H9 (cell line): ENCODE measurements around the gene TXNL4A. TPM values are rescaled to one million over a fixed set of nuclear protein-coding genes. Genes with fewer than 3 reads are reported as not detected.

Experiments used
- DNase-seq: peaks from one replicate; pipeline ENCODE4 v3.0.0-alpha.2; 2017
- H2AFZ ChIP-seq: one replicate; pipeline ENCODE4 v1.6.1; 2013; ENCODE audit warnings: mild to moderate bottlenecking, low read length, control low read depth, moderate library complexity
- H2AK5ac ChIP-seq: 2 replicates; pipeline ENCODE4 v1.6.1; 2013; ENCODE audit warnings: low read length, control low read depth, mixed read lengths; ENCODE audit not compliant: insufficient read length
- H2BK120ac ChIP-seq: one replicate; pipeline ENCODE4 v1.6.1; 2013; ENCODE audit warnings: low read depth, mild to moderate bottlenecking, low read length, control low read depth, inconsistent platforms; ENCODE audit not compliant: poor library complexity, severe bottlenecking
- H2BK12ac ChIP-seq: 2 replicates; pipeline ENCODE4 v1.6.1; 2013; ENCODE audit warnings: low read length, control low read depth, mixed read lengths, low read depth; ENCODE audit not compliant: insufficient read length
- H2BK15ac ChIP-seq: 2 replicates; pipeline ENCODE4 v1.6.1; 2013; ENCODE audit warnings: low read depth, low read length, control low read depth
- H2BK20ac ChIP-seq: one replicate; pipeline ENCODE4 v1.6.1; 2013; ENCODE audit warnings: low read depth, mild to moderate bottlenecking, low read length, control low read depth, inconsistent platforms; ENCODE audit not compliant: poor library complexity, severe bottlenecking
- H2BK5ac ChIP-seq: 2 replicates; pipeline ENCODE4 v1.6.1; 2013; ENCODE audit warnings: low read length, control low read depth, mixed read lengths; ENCODE audit not compliant: insufficient read length
- H3K14ac ChIP-seq: 2 replicates; pipeline ENCODE4 v1.6.1; 2013; ENCODE audit warnings: low read length, control low read depth; ENCODE audit not compliant: insufficient read depth
- H3K18ac ChIP-seq: 2 replicates; pipeline ENCODE4 v1.6.1; 2013; ENCODE audit warnings: low read depth, mild to moderate bottlenecking, mixed read lengths, low read length, control low read depth; ENCODE audit not compliant: insufficient read length
- H3K23ac ChIP-seq: 2 replicates; pipeline ENCODE4 v1.6.1; 2013; ENCODE audit warnings: low read length, control low read depth, mixed read lengths, low read depth; ENCODE audit not compliant: insufficient read length
- H3K23me2 ChIP-seq: 2 replicates; pipeline ENCODE4 v1.6.1; 2013; ENCODE audit warnings: low read depth, mild to moderate bottlenecking, mixed read lengths, low read length, control low read depth; ENCODE audit not compliant: insufficient read length, poor library complexity, severe bottlenecking
- H3K27ac ChIP-seq: 2 replicates; pipeline ENCODE4 v1.5.1; 2013; ENCODE audit warnings: low read length, control low read depth, mixed read lengths, low read depth; ENCODE audit not compliant: insufficient read length
- H3K27me3 ChIP-seq: 2 replicates; pipeline ENCODE4 v1.6.1; 2013; ENCODE audit warnings: low read length, control low read depth, inconsistent platforms; ENCODE audit not compliant: insufficient read depth
- H3K4ac ChIP-seq: 2 replicates; pipeline ENCODE4 v1.6.1; 2013; ENCODE audit warnings: low read depth, mild to moderate bottlenecking, control low read depth, inconsistent platforms, low read length, moderate library complexity
- H3K4me1 ChIP-seq: 2 replicates; pipeline ENCODE4 v1.6.1; 2013; ENCODE audit warnings: low read length, control low read depth, inconsistent platforms; ENCODE audit not compliant: insufficient read depth
- H3K4me2 ChIP-seq: 2 replicates; pipeline ENCODE4 v1.6.1; 2013; ENCODE audit warnings: low read length, control low read depth, mixed read lengths; ENCODE audit not compliant: insufficient read length, insufficient read depth
- H3K56ac ChIP-seq: 2 replicates; pipeline ENCODE4 v1.6.1; 2013; ENCODE audit warnings: low read depth, mild to moderate bottlenecking, mixed read lengths, low read length, control low read depth; ENCODE audit not compliant: insufficient read length
- H3K79me1 ChIP-seq: 2 replicates; pipeline ENCODE4 v1.6.1; 2013; ENCODE audit warnings: low read depth, mild to moderate bottlenecking, moderate library complexity, low read length, control low read depth, inconsistent platforms; ENCODE audit not compliant: insufficient read depth, poor library complexity, severe bottlenecking
- H3K79me2 ChIP-seq: 2 replicates; pipeline ENCODE4 v1.6.1; 2013; ENCODE audit warnings: low read length, control low read depth, inconsistent platforms; ENCODE audit not compliant: insufficient read depth
- H3K9ac ChIP-seq: 2 replicates; pipeline ENCODE4 v1.6.1; 2013; ENCODE audit warnings: low read length, control low read depth, mixed read lengths; ENCODE audit not compliant: insufficient read length; ENCODE audit errors: extremely low read depth
- H3K9me3 ChIP-seq: one replicate; pipeline ENCODE4 v1.6.1; 2013; ENCODE audit warnings: low read depth, low read length, inconsistent platforms; ENCODE audit not compliant: control insufficient read depth
- H3T11ph ChIP-seq: one replicate; pipeline ENCODE4 v1.6.1; 2013; ENCODE audit warnings: mild to moderate bottlenecking, low read length, control low read depth, inconsistent platforms
- H4K20me1 ChIP-seq: one replicate; pipeline ENCODE4 v1.6.1; 2013; ENCODE audit not compliant: control insufficient read depth, insufficient read length, insufficient read depth
- H4K5ac ChIP-seq: 2 replicates; pipeline ENCODE4 v1.6.1; 2013; ENCODE audit warnings: low read depth, mild to moderate bottlenecking, mixed read lengths, low read length, control low read depth; ENCODE audit not compliant: insufficient read length
- H4K8ac ChIP-seq: replicated peaks from 2 replicates; pipeline ENCODE4 v1.6.1; 2013; ENCODE audit warnings: low read length, control low read depth, mixed read lengths, low read depth; ENCODE audit not compliant: insufficient read length
- H4K91ac ChIP-seq: 2 replicates; pipeline ENCODE4 v1.6.1; 2013; ENCODE audit warnings: low read depth, mild to moderate bottlenecking, moderate library complexity, mixed read lengths, low read length, control low read depth; ENCODE audit not compliant: insufficient read length
- H3K27ac Mint-ChIP-seq, 3 experiments: 2 replicates in 2 of 3; 3 replicates in 1 of 3; pipeline ENCODE4 v1.8.0; 2020 to 2021; ENCODE audit warnings: mixed read lengths in 3 of 3, mild to moderate bottlenecking in 1 of 3, moderate library complexity in 1 of 3
- H3K27me3 Mint-ChIP-seq: 2 replicates; pipeline ENCODE4 v1.8.0; 2021; ENCODE audit warnings: low read depth, mild to moderate bottlenecking, moderate library complexity, mixed read lengths
- H3K36me3 Mint-ChIP-seq, 3 experiments: 2 replicates in 2 of 3; 3 replicates in 1 of 3; pipeline ENCODE4 v1.8.0; 2020 to 2021; ENCODE audit warnings: low read depth in 3 of 3, mixed read lengths in 3 of 3; ENCODE audit not compliant: insufficient read depth in 1 of 3
- H3K4me1 Mint-ChIP-seq, 2 experiments: 2 replicates each; pipeline ENCODE4 v1.8.0; 2020; ENCODE audit warnings: mixed read lengths in 2 of 2
- H3K4me3 Mint-ChIP-seq, 2 experiments: 2 replicates in 1 of 2; 3 replicates in 1 of 2; pipeline ENCODE4 v1.8.0; 2020 to 2021; ENCODE audit warnings: mild to moderate bottlenecking in 2 of 2, mixed read lengths in 2 of 2, moderate library complexity in 1 of 2
- H3K9me3 Mint-ChIP-seq, 2 experiments: 2 replicates in 1 of 2; 3 replicates in 1 of 2; pipeline ENCODE4 v1.8.0; 2020; ENCODE audit warnings: mild to moderate bottlenecking in 2 of 2, mixed read lengths in 2 of 2, moderate library complexity in 1 of 2
- whole genome bisulfite sequencing: extraction: QIAGEN DNeasy Blood & Tissue Kit; methylation state at CpG from one replicate; pipeline ENCODE4 v1.1.7; 2013; ENCODE audit warnings: missing lambda C conversion rate, low lambda C conversion rate, mixed read lengths; ENCODE audit not compliant: insufficient read length; ENCODE audit errors: extremely low coverage; 5-methylcytosine and 5-hydroxymethylcytosine counted together
- total RNA-seq: library from RNA; stranded (reverse); gene quantifications from 2 replicates; pipeline ENCODE4 v1.2.1, GENCODE V29; 2021
- TF ChIP-seq, protein P1 (sequence below): fragments of 200-600 bp; sonication (generic); conservative IDR thresholded peaks from 3 replicates; pipeline ENCODE4 v1.8.0; 2021; ENCODE audit warnings: antibody characterized with exemption, mild to moderate bottlenecking

The TXNL4A gene
- total RNA-seq, 1 experiment from 2014 or later: 163 TPM

DNA sequence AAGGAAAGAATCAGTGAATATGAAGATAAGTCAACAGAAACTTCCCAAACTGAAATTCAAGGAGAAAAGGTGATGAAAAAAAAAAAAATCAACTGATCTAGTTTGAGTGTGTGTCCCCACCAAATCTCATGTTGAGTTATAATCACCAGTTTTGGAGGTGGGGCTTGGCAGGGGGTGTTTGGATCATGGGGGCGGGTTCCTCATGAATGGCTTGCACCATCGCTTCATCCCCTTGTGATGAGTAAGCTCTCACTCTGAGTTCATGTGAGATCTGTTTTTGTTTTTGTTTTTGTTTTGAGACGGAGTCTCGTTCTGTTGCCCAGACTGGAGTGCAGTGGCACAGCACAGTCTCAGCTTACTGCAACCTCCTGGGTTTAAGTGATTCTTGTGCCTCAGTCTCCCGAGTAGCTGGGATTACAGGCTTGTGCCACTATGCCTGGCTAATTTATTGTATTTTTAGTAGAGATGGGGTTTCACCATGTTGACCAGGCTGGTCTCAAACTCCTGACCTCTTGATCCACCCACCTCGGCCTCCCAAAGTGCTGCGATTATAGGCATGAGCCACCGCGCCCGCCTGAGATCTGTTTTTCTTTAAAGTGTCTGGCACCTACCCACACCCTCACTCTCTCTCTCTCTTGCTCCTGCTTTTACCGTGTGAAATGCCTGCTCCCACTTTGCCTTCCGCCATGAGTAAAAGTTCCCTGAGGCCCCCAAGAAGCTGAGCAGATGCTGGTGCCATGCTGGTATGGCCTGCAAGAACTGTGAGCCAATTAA lies 32.9 kb downstream of the TXNL4A start:
- peaks cover 87% of the 10 kb centered on the region for H3K27me3 Mint-ChIP-seq
- DNase-seq: no peak
- H3K23me2 ChIP-seq: peaks cover 4% of the 10 kb centered on the region
- no peak overlapping the region for H3K9ac ChIP-seq
- H4K8ac ChIP-seq: no peak overlapping the region
- H2BK20ac ChIP-seq: no peak overlapping the region
- H2AFZ ChIP-seq: no peak overlapping the region
- no peaks in the 10 kb centered on the region for H3K79me2 ChIP-seq
- no peak overlapping the region for H3K56ac ChIP-seq
- H3K79me1 ChIP-seq: no peaks in the 10 kb centered on the region
- no peak overlapping the region for H3K27ac ChIP-seq
- no peaks in the 10 kb centered on the region; a peak in 2 of 5 replicates for H3K9me3 Mint-ChIP-seq
- peaks cover 27 to 29% of the 10 kb centered on the region in 2 experiments for H3K4me1 Mint-ChIP-seq
- no peak overlapping the region for H3K23ac ChIP-seq
- H2AK5ac ChIP-seq: no peak overlapping the region
- H3K27me3 ChIP-seq: peaks cover 19% of the 10 kb centered on the region
- H4K5ac ChIP-seq: no peak overlapping the region
- H2BK120ac ChIP-seq: no peak overlapping the region
- H3K14ac ChIP-seq: no peak overlapping the region
- H3K18ac ChIP-seq: no peak overlapping the region
- no peak overlapping the region for H2BK5ac ChIP-seq
- no peak overlapping the region for H2BK15ac ChIP-seq
- TF ChIP-seq, protein P1, sequence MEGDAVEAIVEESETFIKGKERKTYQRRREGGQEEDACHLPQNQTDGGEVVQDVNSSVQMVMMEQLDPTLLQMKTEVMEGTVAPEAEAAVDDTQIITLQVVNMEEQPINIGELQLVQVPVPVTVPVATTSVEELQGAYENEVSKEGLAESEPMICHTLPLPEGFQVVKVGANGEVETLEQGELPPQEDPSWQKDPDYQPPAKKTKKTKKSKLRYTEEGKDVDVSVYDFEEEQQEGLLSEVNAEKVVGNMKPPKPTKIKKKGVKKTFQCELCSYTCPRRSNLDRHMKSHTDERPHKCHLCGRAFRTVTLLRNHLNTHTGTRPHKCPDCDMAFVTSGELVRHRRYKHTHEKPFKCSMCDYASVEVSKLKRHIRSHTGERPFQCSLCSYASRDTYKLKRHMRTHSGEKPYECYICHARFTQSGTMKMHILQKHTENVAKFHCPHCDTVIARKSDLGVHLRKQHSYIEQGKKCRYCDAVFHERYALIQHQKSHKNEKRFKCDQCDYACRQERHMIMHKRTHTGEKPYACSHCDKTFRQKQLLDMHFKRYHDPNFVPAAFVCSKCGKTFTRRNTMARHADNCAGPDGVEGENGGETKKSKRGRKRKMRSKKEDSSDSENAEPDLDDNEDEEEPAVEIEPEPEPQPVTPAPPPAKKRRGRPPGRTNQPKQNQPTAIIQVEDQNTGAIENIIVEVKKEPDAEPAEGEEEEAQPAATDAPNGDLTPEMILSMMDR: no peak
- H4K20me1 ChIP-seq: no peaks in the 10 kb centered on the region
- H3T11ph ChIP-seq: no peak overlapping the region
- H3K4me1 ChIP-seq: peaks cover 4% of the 10 kb centered on the region; the same call in 1 of the 2 replicates
- H3K4ac ChIP-seq: no peak overlapping the region
- no CpG with 5 or more reads among the region's 12 CpGs for WGBS
- H3K4me2 ChIP-seq: no peak overlapping the region
- H3K36me3 Mint-ChIP-seq: no peaks in the 10 kb centered on the region; a peak in 1 of 7 replicates
- H3K27ac Mint-ChIP-seq: no peak overlapping the region
- no peak overlapping the region for H4K91ac ChIP-seq
- H3K4me3 Mint-ChIP-seq: no peak overlapping the region
- no peaks in the 10 kb centered on the region for H3K9me3 ChIP-seq
- H2BK12ac ChIP-seq: no peak overlapping the region
